RWPE2 (cell line): ENCODE measurements around the gene LDLRAD2.

Experiments used
- ATAC-seq: fragments of 200-7000 bp; cut with Tn5 transposase; 3 replicates; pipeline ENCODE4 v1.9.1; 2021; ENCODE audit warnings: low read depth
- DNase-seq: peaks from one replicate; pipeline ENCODE4 v3.0.0-alpha.2; 2020; ENCODE audit warnings: low spot score
- H3K27ac ChIP-seq: fragments of 450-650 bp; 2 replicates; pipeline ENCODE4 v1.5.1; 2017; ENCODE audit warnings: mild to moderate bottlenecking; ENCODE audit not compliant: poor library complexity, severe bottlenecking
- H3K27me3 ChIP-seq: fragments of 250-450 bp; sonication (Bioruptor Pico); 2 replicates; pipeline ENCODE4 v1.5.1; 2021; ENCODE audit warnings: mild to moderate bottlenecking, moderate library complexity; ENCODE audit not compliant: insufficient read depth, poor library complexity, severe bottlenecking
- H3K36me3 ChIP-seq: fragments of 250-450 bp; sonication (Bioruptor Pico); 2 replicates; pipeline ENCODE4 v1.5.1; 2020; ENCODE audit warnings: low read depth, mild to moderate bottlenecking, moderate library complexity
- H3K4me1 ChIP-seq: fragments of 250-450 bp; sonication (Bioruptor Pico); 2 replicates; pipeline ENCODE4 v1.5.1; 2021; ENCODE audit warnings: mild to moderate bottlenecking, moderate library complexity; ENCODE audit not compliant: insufficient read depth, poor library complexity, severe bottlenecking
- H3K4me3 ChIP-seq: fragments of 250-450 bp; sonication (Bioruptor Pico); 2 replicates; pipeline ENCODE4 v1.5.1; 2021; ENCODE audit warnings: mild to moderate bottlenecking, moderate library complexity; ENCODE audit not compliant: severe bottlenecking
- H3K9me3 ChIP-seq: fragments of 250-450 bp; sonication (Bioruptor Pico); 2 replicates; pipeline ENCODE4 v1.5.1; 2021; ENCODE audit warnings: mild to moderate bottlenecking, moderate library complexity; ENCODE audit not compliant: severe bottlenecking
- TF ChIP-seq, protein P1 (sequence below): fragments of 450-650 bp; IDR thresholded peaks from one replicate; pipeline ENCODE4 v1.5.1; 2017; ENCODE audit warnings: mild to moderate bottlenecking, moderate library complexity; ENCODE audit not compliant: poor library complexity, severe bottlenecking

LDLRAD2 gene

DNA sequence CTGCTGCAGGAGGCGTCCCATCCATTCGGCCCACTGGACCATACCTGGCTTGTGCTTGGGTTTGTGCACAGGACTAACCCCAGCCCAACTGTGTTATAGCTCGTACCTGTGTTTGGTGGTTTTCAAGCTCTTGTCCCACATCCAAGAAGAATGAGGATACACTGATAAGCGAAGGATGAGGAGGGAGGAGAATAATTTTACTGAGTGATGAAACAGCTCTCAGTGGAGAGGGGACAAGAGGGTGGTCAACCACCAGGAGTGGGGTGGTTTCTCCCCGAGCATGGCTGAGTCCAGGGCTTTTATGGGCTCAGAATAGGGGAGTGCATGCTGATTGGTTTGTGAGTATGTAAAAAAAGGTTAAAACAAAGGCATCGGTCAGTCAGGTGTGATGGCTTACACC, 17.0 kb upstream of the LDLRAD2 start:
- TF ChIP-seq, protein P1, sequence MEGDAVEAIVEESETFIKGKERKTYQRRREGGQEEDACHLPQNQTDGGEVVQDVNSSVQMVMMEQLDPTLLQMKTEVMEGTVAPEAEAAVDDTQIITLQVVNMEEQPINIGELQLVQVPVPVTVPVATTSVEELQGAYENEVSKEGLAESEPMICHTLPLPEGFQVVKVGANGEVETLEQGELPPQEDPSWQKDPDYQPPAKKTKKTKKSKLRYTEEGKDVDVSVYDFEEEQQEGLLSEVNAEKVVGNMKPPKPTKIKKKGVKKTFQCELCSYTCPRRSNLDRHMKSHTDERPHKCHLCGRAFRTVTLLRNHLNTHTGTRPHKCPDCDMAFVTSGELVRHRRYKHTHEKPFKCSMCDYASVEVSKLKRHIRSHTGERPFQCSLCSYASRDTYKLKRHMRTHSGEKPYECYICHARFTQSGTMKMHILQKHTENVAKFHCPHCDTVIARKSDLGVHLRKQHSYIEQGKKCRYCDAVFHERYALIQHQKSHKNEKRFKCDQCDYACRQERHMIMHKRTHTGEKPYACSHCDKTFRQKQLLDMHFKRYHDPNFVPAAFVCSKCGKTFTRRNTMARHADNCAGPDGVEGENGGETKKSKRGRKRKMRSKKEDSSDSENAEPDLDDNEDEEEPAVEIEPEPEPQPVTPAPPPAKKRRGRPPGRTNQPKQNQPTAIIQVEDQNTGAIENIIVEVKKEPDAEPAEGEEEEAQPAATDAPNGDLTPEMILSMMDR, result no peak
- no peak overlapping the region for H3K4me3 ChIP-seq
- H3K27me3 ChIP-seq, result no peaks in the 10 kb centered on the region
- ATAC-seq (no peak), DNase-seq (no peak)
- H3K4me1 ChIP-seq, result no peaks in the 10 kb centered on the region
- no peaks in the 10 kb centered on the region for H3K9me3 ChIP-seq
- H3K36me3 ChIP-seq, result no peaks in the 10 kb centered on the region
- no peak overlapping the region for H3K27ac ChIP-seq

DNA sequence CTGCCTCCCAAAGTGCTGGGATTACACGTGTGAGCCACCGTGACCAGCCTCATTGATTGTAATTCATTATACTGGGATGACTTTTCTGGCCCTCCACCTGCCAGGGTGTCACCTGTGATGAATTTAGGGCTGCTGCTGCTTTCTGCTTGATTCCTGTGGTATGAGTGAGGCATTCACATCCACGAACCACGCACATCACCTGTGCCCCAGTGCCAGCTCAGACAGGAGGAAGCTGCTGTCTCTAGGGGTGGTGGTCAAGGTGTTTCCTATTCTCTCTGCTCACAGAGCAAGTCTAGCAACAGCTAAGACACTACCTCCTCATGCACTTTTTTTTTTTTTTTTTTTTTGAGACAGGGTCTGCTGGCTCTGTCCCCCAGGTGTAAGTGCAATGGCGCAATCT, 12.3 kb upstream of the LDLRAD2 start:
- ATAC-seq (no peak), DNase-seq (no peak)
- no peak overlapping the region for H3K27ac ChIP-seq
- no peaks in the 10 kb centered on the region for H3K36me3 ChIP-seq
- peaks cover 7% of the 10 kb centered on the region for H3K4me1 ChIP-seq
- no peaks in the 10 kb centered on the region for H3K9me3 ChIP-seq
- H3K4me3 ChIP-seq, result no peak overlapping the region
- TF ChIP-seq, protein P1, result no peak
- no peaks in the 10 kb centered on the region for H3K27me3 ChIP-seq

DNA sequence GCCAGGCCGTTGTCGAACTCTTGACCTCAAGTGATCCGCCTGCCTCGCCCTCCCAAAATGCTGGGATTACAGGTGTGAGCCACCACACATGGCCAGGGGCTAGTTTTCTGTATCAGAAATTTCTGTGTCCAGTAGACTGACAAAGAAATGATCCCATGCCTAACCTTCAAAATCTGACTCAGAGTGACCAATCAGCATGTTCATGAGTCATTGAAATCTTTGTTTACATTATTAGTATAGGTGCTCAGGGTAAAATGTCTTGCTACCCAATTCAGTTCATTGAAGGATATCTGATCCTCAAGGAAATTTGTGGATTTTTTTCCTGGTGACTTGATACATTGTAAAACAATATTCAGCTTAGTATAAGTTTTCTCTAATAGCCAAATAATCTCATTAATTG, 11.0 kb upstream of the LDLRAD2 start:
- Histone ChIP-seq H3K4me1 (peaks cover 7% of the 10 kb centered on the region), H3K4me3 (no peak overlapping the region), H3K27me3 (no peaks in the 10 kb centered on the region), H3K36me3 (no peaks in the 10 kb centered on the region), H3K27ac (peak overlapping the region; percentile 16), H3K9me3 (no peaks in the 10 kb centered on the region)
- no peak for DNase-seq
- ATAC-seq, result peak; percentile 98
- TF ChIP-seq, protein P1, result no peak

DNA sequence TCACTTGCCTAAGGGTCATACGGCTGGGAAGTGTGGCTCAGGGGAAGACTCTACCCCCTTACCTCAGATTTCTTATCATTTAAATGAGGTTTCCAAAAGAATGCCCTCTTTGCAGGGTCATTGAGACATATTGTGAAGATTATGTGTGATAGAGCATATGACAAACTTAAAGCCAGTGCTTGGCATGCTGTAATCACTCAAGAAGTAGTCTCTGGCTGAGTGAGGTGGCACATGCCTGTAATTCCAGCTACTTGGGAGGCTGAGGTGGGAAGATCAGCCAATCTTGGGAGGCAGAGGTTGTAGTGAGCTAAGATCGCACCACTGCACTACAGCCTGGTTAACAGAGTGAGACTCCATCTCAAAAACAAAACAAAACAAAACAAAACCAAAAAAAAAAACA, 7.5 kb upstream of the LDLRAD2 start:
- ATAC-seq, result no peak
- no peaks in the 10 kb centered on the region for H3K9me3 ChIP-seq
- H3K4me3 ChIP-seq, result no peak overlapping the region
- H3K27ac ChIP-seq, result no peak overlapping the region
- H3K36me3 ChIP-seq, result no peaks in the 10 kb centered on the region
- DNase-seq, result no peak
- H3K4me1 ChIP-seq, result peaks cover 7% of the 10 kb centered on the region
- no peaks in the 10 kb centered on the region for H3K27me3 ChIP-seq
- TF ChIP-seq, protein P1, result no peak

DNA sequence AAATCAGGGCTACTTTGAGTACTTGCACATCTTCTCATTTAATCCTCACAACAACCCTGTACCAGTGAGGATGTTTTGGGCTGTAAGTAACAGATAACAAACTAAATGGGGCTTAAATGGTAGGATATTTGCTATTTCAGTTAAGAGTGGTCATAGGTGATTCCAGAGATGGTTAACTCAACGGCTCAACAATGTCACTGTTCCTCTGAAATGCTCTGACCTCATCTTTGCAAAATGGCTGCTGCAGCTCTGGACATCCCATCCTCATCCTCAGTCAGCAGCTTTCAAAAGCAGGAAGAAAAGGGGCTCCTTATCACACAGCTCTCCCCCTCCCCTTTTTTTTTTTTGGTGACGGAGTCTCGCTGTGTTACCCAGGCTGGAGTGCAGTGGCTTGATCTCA, 1.5 kb downstream of the LDLRAD2 start:
- no peak for DNase-seq
- Histone ChIP-seq H3K4me1 (no peaks in the 10 kb centered on the region), H3K27ac (no peak overlapping the region), H3K27me3 (no peaks in the 10 kb centered on the region), H3K36me3 (no peaks in the 10 kb centered on the region), H3K9me3 (no peaks in the 10 kb centered on the region), H3K4me3 (no peak overlapping the region)
- no peak for ATAC-seq
- TF ChIP-seq, protein P1, result no peak
